Lower leg skin (tissue), 3 donors: ENCODE data around the gene ESAM.

Experiments used
- POLR2A ChIP-seq, 2 donors: fragments of 450-650 bp; IDR thresholded peaks; one replicate each; pipeline ENCODE4 v1.6.1; 2016 to 2017; ENCODE audit warnings: antibody characterized with exemption in 2 of 2, mild to moderate bottlenecking in 1 of 2, moderate library complexity in 1 of 2
- TF ChIP-seq, protein P1 (sequence below), 3 donors: fragments of 450-650 bp; IDR thresholded peaks; one replicate each; pipeline ENCODE4 v1.5.1; 2016; ENCODE audit warnings: antibody characterized with exemption in 3 of 3, mild to moderate bottlenecking in 3 of 3, moderate library complexity in 2 of 3

DNA sequence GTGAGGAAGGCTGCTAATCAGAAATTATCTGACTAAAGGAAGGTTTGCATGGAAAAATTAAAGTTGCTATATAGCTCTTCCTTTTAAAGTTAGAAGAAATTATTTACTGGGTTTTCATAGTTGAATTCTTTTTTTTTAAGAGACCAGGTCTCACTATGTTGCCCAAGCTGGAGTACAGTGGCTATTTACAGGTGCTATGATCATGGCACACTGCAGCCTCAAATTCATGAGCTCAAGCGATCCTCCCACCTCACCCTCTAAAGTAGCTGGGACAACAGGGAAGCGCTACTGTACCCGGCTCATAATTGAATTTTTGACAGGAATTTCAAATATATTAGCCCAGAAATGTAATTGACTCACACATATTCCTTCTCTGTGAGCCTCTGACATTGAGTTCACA is 34.2 kb upstream of the ESAM start:
- no peak for TF ChIP-seq POLR2A (IDR thresholded peaks at IDR 0.05)
- TF ChIP-seq, protein P1, sequence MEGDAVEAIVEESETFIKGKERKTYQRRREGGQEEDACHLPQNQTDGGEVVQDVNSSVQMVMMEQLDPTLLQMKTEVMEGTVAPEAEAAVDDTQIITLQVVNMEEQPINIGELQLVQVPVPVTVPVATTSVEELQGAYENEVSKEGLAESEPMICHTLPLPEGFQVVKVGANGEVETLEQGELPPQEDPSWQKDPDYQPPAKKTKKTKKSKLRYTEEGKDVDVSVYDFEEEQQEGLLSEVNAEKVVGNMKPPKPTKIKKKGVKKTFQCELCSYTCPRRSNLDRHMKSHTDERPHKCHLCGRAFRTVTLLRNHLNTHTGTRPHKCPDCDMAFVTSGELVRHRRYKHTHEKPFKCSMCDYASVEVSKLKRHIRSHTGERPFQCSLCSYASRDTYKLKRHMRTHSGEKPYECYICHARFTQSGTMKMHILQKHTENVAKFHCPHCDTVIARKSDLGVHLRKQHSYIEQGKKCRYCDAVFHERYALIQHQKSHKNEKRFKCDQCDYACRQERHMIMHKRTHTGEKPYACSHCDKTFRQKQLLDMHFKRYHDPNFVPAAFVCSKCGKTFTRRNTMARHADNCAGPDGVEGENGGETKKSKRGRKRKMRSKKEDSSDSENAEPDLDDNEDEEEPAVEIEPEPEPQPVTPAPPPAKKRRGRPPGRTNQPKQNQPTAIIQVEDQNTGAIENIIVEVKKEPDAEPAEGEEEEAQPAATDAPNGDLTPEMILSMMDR (IDR thresholded peaks at IDR 0.05), result no peak
